Cerebellar cortex (tissue), 1 donor: ENCODE results near the gene BCL2.

Source experiments
- DNase-seq: peaks from one replicate; pipeline ENCODE4 v3.0.0-alpha.2; 2015; ENCODE audit warnings: low spot score

Gene BCL2

DNA sequence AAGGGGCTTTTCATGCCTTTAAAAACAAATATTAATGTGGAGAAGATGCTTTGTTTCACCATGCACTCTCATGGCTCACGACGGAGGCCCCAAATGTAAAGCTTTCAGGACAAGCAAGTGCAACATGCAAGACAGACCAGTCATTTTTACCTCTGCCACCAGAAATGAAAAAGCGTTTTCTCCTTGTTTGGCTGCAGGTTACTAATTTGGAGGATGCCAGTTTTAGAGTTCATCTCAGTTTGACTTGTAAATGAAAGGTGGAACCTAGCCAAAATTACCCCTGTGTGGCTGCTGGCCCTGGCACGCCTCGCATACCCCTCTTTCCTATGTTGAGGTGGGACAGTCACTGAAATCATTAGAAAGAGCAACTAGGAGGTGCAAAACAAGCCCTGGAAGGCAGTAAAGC is 138.6 kb downstream of the BCL2 start:
- DNase-seq = no peak

DNA sequence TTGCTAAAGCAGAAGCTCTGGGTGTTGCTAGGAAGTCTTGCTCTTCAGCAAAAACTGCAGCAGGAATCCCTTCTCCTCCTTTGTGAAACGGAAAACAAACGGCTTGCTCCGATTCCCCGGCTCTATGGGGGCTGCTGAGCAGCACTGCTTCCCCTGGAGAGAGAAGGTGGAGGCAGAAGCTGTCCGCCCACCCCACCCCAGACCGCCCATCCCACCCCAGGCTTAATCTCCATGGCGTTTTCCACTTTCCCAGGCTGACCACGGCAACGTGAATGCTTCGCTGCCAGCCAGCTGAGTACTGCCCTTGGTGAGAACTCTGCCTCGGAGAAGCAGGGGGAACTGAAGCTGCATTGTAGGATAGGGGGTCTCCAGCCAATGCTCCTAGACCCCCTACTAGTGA is 139.2 kb downstream of the BCL2 start:
- DNase-seq = no peak

DNA sequence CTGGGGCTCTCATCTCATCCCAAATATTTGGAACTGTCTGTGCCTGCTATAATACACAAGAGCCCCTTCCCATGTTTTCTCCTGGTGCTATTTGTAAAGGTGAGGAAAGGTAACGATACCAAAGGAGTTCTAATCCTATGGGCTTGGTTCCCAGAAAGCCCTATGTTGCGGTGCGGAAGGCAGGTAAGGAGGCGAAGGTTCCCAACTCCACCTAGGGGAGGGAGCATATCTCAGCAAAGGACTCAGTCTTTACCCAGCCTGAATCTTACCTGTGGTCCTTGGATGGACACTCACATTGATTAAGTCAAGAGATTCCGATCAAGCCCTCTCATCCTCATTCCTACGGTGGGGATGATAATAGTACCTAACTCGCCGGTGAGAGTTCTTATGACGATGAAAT is 140.1 kb downstream of the BCL2 start:
- DNase-seq = no peak

DNA sequence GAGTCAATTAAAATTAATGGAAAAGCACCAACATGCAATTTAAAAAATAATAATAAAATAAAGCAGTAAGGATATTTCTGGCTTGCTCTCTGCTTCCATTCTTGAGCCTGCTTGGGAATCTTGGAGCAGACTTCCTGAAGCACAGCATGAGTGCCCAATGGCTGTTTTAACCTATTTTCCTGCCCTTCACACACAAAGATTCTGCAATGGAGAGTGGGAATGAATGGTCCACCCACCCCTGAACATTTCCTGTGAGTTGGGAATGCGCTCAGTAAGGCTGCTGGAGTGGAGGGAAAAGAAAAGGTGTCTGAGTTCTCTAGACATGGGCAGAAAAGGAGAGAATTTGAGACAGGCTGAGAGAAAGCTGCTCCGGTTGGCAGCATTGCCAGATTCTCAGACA is 140.6 kb downstream of the BCL2 start:
- no peak for DNase-seq

DNA sequence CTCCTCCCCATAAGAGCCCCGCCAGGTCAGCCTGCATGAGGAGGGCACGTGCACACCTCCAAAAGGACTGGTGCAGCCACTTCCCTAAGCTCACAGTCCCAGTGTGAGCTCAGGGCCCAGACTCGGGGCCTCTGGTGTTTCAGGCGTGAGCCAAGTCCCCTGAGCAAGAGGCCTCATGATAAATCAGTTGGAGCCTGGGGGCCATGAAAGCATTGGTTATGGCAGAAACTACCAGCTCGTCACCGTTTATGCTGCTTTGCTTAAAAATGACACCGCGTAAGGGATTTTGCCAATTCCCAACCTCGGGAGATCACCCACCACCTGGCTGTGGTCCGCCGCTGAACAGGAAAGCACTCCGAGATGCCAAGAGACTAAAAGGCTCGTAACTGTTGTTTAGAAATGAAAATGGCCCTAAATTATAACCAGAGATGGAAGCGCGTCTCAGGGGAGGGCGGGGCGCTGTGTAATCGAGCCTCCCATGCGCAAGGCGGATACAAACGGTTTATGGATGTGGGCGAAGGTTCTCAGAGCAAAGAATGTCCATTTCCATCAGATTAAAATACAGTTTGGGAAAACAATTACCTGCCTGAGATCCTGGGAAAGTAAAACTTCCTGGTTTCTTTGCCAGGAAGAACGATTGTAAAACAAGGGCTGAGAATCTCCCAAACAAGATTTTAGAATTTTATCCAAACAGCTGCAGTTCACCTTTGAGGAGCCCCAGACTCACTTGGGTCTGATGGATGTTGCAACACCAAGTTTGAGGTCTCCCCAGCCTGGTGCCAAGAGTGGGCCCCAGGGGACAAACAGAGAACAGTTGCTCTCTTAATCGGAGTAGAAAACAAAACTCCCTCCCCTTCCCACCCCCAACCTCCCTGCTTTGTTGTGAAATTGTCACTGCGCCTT is 141.4 kb downstream of the BCL2 start:
- DNase-seq = no peak

DNA sequence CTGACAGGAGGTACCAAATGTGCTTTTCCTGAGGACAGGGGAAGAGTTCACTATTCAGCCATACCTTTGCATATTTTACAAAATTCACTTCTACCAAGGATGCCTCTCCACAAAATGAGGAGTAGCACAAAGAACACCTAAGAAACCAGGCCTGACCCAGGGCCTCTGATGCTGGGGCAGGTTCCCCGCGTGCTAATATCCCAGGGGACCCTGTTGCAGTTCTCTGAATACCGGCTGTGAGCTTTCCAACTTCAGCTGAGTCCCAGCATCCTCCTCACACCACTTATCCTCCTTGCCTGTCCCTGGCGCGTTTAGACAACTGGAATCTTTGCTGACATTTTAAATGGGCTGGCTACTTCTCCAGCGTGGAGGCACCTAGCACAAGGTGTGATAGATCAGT is 142.3 kb downstream of the BCL2 start:
- no peak for DNase-seq

DNA sequence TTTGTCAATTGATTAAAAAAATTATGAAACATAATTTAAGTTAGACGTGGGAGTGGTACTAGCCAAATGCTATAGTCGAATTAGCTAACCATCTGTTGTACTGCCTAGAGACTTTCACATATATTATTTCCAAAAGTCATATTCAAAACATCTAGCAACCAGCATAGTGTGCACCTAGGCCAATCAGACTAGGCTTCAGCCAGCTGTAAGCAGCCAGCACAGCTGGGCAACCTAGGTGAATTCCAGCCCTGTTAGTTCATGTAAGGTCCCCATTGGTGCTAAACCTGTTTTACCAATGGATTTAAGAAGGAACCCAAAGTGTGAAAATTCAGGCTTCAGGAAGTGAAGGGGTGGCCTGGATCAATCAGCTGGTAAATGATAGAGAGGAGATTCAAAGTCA is 144.3 kb downstream of the BCL2 start:
- no peak for DNase-seq

DNA sequence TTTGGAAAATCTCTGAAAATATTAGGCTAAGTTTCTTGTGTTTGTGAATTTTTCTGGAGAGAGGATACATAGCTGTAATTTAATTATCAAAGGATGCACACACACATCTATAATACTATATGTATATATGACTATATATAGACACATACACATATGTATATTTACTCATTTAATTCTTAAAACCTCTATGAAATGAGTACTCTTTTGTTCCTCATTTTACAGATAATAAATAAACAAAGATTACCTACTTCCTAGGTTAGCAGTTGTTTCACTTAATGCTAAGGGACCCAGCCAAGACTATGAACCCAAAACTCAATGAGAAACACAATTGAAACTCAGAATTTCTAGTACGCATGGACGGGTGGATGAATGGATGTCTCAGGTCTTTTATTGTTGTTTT is 145.6 kb downstream of the BCL2 start:
- no peak for DNase-seq

DNA sequence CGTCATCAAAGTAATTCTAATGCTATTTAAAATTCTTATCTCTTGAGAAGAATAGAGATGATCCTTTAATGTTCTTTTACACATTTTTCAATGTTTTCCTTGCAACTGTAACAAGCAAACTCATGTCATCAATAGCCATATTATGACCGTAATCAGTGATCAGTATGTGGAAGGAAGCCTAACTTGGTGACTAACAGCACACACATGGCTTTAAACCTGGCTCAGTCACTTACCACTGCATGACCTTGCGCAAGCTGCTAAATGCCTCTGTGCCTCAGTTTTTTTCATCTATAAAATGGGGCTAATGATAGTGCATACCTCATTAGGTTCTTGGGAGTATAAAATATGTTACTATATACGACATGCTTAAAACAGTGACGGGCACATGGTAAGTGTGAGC is 149.7 kb downstream of the BCL2 start:
- DNase-seq = no peak

DNA sequence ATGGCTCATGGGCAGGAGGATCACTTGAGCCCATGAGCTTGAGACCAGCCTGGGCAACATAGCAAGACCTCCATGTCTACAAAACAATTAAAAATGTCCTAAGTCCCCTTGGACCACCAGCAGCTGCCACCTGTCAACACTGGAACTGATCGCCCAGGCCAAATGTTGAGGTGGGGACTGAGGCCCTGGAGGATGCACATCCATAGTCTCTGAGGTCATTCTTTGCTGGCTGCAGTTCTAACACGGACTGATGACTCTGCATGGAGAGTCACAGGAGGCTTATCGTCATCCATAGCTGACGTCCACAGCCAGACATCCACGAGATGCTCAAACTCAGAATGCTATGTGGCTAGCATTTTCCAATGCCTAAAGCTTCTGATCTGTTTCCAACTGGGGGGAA is 151.3 kb downstream of the BCL2 start:
- DNase-seq = no peak

DNA sequence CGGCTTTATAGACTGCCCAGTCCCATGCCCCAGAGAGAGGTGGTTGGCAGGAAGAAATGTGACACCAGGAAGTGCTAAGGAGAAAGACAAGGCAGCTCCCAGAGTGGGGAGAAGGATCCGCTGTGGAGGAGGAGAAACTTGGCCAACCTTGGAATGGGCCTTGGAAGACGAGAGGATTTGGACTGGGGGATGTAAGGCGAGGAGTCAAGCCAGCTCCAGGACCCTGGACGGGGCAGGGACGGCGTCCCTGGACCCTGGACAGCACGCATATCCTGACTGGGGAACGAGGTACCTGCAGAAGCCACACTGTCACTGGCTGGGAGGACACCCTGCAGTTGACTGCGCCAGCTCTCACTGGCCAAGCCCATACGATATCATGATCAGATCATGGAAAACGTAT is 153.4 kb downstream of the BCL2 start:
- no peak for DNase-seq

DNA sequence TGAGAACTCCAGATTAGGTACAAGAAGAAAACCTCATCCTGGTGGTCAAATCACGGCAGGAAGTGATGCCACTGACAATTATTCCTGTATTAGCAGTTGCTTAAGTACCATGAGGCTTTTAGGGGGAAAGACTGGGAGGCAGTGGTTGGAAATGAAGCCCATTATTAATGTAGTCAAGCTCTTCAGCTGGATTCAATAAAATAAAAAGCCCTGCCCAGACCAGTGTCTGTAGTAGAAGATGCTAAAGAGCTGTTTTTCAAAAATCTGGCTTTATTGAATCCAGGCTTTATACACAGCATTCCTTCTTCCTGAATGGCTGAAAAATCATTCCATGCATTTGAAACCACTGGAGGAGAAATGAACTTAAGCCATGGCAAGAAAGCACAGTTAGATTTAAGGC is 155.2 kb downstream of the BCL2 start:
- DNase-seq = no peak

DNA sequence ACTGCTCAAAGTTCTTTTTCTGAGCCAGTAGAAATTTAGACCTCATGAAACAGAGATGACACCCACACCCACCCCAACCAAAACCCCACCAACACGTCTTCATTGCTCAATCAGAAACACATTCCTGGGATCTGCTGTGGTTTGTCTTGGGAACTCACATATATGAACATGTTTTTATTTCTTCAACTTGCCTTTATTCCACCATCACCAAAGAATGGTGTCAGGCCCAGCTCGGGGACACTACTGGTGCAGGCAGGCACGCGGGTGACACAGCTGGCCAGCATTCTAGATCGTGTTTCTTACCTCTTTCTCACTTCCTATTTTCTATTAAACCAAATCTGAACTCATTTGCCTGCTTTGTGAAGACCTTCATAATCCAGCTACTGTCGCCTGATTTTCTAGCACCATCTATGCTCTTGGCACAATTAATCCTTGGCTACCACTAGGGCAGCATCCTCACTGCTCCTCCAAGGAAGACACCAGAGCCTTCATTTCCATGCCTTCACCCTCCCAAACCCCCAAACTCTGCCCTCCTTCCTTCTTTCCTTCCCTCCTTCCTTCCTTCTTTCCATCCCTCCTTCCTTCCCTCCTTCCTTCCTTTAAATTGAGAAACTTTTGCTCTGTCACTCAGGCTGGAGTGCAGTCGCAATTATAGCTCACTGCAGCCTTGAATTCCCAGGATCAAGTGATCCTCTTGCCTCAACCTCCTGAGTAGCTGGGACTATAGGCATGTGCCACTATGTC is 157.1 kb downstream of the BCL2 start:
- no peak for DNase-seq

DNA sequence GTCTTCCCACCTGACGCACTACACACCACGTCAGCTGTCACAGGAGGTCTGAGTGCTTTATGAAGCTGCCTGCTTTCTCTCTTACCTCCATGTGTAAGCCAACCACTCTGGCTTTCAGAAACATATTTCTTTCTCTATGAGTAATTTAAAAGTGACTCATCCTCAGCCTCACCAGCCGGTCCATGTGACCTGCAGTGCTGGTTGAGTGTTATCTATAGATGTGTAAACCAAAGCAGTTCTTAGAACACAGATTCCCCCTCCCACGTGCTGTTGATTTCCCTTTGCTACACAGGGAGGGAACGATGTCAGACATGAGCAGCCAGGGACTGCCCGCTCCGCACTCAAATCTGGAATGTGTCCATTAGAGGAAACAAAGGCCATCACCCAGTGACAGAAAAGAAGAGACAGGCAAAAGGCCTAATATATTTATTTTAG is 157.8 kb downstream of the BCL2 start:
- DNase-seq = no peak

DNA sequence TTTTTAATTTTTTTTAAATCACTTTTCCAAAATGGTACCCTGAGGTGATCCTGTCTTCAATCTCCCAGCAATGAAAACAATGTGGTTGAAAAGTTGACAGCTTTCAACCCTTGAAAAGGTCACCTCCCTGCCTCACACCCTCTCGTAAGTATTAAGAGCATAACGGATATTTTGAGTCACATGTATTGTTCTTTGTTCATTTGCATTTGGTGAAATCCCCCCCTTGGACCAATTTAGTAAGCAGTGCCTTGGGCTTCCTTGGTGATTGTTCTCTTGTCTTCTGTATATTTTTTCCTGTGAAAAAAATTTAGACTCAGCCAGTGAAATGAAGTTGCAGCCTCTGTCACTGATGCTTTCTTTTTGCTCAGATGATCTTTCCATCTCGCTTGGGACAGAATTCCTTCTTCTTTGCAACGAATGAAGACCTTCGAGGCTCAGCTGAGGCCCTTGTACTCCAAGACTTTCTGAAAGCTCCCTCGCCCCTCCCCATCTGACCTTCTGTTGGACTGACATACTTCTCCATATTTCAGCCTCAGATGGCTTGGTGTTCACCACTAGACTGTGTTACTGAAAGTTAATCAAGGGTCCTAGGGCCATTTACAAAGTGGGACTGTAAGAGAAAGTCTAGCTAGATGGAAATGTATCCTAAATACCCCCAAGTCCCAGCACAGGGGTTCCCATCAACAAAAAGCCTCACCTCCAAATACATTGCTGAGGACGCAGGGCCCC is 158.4 kb downstream of the BCL2 start:
- DNase-seq = no peak

DNA sequence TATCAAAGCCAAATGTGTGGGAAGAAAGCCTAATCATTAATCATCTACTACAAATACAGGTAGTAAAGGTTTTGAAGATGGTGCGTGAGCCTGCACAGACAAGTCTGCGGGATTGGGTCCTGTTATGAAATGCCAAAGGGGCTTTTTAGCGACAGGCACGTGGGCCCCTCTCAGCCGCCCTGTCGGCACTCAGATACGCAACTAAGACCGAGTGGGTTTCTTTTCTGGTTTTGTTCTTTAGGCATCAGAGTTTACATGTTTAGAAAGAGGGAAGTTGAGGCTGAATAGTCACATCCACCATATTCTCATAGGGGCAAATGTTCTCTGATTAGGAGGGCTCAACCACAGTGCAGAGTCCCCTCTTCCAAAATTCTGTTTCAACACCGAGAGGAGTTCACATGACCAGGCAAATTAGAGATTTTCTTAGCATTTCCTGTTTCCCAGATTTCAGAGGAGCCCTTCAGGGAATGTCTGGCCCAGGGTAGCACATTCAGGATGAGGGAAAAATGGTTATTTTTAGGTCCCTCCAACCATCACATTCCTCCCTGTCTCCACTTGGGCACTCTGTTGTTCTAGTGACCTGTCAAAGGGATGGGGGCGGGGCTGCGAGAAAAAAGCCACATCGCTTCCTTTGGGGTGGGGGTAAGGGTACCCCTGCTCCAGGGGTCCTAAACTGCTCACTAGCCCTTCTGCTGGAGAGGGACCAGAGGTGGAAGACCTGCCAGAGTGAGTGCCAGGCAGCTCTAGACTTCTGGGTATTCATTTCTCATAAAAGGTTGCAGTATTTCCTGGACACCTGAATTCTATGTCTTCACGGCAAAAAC is 159.2 kb downstream of the BCL2 start:
- DNase-seq = no peak

DNA sequence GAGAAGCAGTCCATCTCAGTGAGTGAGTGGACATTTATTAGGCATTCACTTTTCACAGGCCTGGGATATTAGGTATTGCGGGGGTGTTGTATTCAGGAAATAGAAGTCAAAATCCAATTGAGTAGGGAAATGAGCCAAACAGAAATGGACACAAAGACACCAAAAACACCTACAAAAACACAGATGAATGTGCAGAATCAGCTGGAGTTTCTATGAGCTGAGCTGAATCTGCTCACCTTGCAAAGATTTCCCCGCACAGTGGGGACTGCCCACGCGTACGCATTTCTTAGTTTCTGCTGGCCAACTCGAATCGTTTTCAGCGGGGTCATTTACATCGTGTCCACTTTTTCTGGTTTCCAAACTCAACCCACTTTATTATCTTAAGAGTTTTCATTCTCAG is 160.0 kb downstream of the BCL2 start:
- no peak for DNase-seq

DNA sequence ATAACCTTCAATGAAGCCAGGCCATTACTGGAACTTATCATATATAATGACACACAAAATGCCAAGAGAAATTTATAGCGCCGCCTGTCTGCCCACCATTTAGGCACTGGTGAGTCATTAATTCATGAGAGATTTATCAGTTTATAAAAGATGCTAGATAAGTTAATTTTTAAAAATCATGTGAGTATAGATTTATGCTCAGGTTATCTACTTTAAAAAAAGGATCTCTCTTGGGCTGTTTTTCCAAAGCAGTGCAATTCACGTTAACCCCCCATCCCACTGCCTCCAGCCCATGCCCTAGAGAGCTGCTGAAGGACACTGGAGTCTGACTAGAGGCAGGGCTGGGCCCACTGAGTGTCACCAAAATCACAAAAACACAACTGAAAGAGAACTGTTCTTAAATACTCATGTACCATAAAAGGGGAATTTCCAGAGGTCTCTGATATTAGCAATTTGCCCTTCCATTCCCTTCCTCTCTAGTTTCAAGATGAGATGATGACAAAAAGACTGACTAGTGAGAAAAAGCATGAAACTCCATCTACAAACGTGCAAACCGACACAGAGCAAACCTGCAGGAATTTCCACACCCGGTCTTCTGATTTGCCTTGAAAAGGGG is 160.8 kb downstream of the BCL2 start:
- no peak for DNase-seq

DNA sequence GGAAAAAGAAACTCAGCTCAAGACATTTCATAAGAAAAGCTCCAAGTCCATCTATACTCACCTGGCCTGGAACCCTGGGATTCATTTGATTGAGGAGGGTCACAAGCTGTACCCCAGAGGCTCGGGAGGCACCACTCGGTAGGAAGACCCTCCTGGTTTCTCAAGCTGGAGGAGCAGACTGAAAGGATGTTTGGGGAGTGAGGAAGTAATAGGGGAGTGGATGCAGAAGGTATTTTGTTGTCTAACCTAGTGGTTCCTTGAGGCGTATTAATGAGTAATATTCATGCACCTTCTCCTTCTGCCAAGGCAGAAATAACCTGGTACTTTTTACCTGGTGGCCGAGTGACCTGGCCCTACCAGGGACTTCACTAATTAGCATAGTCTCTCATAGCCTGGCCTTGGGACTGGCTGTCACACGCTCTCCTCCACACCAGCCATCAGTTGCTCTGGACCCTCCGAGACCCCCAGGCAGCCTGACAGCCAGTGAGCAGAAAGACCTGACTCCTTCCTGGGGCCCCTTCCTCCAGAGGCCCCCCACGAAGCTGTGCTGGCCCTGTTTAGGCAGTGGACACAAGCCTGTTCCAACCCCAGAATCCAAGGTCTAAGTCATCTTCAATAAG is 161.4 kb downstream of the BCL2 start:
- DNase-seq = no peak

DNA sequence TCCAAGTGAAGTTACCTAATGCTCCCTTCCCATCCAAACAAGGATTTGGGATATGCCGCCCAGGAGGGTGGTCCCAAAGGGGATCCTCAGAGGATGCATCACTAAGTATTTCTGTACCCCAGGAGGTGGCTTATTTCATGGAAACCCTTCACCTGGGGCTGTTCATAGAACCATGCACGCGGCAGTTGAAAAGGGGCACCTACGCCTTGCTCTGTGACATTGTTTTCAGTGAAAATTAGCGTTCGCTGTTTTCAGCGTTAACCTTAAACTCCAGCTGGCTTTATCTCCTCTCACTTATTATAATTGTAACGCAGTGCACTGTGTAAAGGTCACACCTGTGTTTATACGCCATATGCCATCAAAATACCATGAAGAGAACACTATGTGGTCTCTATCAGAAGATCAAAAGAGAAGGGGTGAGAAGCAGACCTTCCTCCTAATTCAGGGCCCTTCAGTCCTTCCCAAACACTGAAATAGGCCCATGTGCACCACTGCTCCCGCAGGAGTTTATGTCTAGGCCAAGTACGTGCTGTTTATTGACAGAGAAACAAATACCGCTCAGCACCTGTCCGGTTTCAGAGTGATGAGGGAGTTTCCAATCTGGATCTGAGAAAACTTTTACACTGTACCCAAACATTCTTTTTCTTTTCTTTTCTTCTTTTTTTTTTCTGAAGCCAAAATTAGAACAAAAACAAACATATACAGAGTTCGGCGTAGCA is 162.1 kb downstream of the BCL2 start:
- DNase-seq = no peak
